HG02970 (cell line): Measurements from ENCODE around the gene HSF4.

Source experiments
- ATAC-seq: cut with Tn5 transposase; IDR thresholded peaks from one replicate; pipeline ENCODE4 v1.9.1; 2021; ENCODE audit warnings: mild to moderate bottlenecking, moderate library complexity, moderate number of reproducible peaks; ENCODE audit not compliant: unreplicated experiment, low FRiP score

HSF4 gene

DNA sequence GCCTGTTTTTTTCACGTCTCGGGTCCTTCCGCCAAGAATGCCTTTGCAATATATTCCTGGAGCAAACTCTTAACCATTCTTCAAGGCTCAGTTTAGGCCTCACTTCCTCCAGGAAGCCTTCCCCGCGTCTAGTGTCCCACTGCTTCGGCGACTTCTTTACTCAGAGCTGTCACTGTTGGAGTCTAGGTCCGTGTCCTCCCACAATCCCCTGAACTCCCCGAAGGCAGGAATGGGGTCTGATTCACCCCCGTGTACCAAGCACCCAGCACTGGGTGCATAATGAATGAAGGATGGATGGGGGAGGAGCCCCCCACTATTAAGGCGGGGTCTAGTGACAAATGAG lies 18.7 kb downstream of the HSF4 start:
- no peak for ATAC-seq

- ATAC-seq, result peak; percentile 88
Observed at GRCh38 chr16:67183627-67184452, 19.3 kb downstream of the HSF4 start, which contains the start of gene MATCAP1. TSS of gene MATCAP1 (minus strand) at chr16:67183963. CDS start at chr16:67180610, 3,353 bp downstream.

- ATAC-seq, result peak; percentile 3
Observed at GRCh38 chr16:67184453-67184994, 20.0 kb downstream of the HSF4 start.

DNA sequence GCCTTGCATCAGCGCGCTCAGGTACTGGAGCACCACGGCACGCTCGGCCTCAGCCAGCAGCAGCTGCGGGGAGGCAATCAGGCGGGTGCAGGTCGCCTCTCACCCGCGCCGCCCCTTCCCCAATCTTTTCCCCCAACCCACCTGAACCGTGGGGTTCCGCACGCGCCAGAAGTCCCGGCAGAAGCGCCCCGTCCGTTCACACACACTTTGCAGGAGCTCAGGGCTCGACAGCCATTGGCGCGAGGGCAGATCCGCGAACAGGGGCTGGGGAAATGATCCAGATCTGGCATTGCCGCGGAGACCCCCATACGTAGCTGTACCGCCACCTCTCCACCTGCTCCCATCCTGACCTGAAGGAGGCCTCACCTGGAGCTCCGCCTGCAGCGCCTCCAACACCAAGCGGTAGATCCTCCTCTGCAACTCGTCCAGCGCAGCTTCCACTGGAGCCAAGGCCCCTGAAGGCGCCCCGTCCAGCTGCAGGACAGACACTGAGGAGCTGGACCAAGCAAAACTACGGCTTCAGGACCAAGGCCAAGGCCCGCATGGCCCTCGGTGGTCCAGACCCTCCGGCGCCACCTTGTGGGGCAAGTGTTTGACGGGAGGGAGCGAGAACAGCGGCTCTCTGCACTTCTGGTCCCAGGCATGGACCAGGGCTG lies 20.6 kb downstream of the HSF4 start:
- ATAC-seq, result no peak

GRCh38 chr16:67185651-67186134 lies 21.1 kb downstream of the HSF4 start:
- no peak for ATAC-seq

- no peak for ATAC-seq
Observed at GRCh38 chr16:67186550-67186950, 22.0 kb downstream of the HSF4 start.

- no peak for ATAC-seq
Observed at GRCh38 chr16:67187175-67187890, 22.8 kb downstream of the HSF4 start.

- no peak for ATAC-seq
Observed at GRCh38 chr16:67188323-67188722, 23.8 kb downstream of the HSF4 start.

- ATAC-seq, result no peak
Observed at GRCh38 chr16:67188798-67189197, 24.3 kb downstream of the HSF4 start.

DNA sequence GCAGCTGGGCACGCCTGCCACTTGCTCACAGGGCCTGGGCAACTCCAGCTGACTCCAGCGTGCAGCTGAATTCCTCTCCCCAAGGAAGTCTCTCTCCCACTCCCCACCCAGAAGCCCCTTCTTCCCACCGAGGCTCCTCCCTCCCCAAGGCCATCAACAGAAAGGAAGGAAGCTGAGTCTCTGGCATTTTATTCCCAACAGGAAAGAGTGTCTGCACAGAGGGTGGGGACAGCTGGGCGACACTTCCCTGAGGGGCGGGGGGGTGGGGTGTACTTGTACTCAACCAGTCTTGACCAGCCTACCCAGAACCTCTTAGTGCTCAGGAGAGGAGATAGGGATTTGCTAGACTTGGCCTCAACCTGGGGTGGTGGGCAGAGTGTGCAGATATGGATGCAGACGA lies 25.5 kb downstream of the HSF4 start, which contains the start of gene EXOC3L1:
EXOC3L1 (minus strand) TSS at position 96 of the 400 bp plus-strand sequence. CDS start 460 bp downstream, outside the sequence.
- ATAC-seq, result no peak

- no peak for ATAC-seq
Observed at GRCh38 chr16:67190448-67191399, 26.2 kb downstream of the HSF4 start.

DNA sequence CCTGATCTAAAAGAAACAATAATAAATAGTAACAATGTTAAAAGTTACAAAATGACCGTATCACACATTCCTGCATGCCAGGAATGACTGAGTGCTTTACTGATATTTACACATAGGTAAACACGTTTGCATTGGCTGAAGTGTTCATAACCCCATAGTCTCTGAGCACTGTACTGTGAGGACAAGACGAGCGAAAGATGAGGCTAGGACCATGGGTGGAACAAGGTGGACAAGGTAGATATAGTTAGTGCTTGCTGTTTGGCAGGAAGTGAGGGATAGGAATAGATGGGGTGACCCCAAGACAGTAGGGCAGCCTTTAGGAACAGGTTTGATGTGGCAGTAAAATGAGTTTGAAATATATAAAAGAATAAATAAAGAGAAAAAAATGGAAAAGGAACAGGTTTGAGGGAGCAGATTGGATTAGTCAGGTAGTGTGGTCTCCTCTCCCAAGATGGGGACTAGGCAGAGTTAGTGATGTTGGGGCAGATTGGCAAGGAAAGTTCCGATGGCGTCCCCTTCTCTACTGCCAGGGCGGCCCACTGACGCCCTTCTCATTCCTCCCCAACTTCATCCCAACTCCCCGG lies 27.0 kb downstream of the HSF4 start:
- no peak for ATAC-seq

- ATAC-seq, result peak; percentile 79
Observed at GRCh38 chr16:67191995-67192681, 27.6 kb downstream of the HSF4 start, which contains the start of gene E2F4. TSS of gene E2F4 (plus strand) at chr16:67192155. CDS start at chr16:67192228, 73 bp downstream.

DNA sequence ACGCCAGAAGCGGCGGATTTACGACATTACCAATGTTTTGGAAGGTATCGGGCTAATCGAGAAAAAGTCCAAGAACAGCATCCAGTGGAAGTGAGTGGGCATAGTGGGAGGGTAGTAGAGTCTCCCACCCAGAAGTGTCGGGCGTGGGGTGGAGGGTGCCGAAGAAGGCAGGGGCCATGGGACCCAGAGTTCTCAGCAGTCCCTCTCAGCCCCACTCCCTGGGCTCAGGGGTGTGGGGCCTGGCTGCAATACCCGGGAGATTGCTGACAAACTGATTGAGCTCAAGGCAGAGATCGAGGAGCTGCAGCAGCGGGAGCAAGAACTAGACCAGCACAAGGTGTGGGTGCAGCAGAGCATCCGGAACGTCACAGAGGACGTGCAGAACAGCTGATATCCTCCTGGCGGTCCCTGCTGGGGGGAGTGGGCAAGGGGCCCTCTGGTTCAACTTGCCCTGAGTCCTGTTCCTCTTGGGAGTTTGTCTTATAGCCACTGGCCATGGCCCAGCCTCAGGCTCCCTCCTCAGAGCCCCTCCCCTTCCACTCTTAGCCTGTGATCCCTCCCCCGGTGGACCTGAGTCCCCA lies 28.3 kb downstream of the HSF4 start:
- ATAC-seq, result no peak

DNA sequence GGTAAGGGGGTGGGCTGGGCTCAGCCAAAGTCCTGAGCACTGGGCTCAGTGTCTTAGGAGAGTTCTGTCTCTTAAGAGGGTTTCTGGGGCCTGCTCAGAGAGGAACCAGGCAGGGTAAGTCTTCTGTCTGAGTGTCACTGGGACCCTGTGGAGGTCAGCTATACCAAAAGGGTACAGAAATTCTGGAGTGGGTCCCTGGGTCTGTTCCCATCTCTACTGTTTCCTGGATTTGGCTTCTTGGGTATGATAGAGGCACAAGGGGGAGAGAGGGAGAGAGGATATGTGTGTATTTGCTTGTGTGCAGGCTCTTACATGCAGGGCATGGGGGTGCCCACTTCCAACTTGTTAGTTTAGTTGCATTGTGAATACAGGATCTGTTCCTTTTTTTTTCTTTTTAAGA lies 29.0 kb downstream of the HSF4 start:
- no peak for ATAC-seq

- no peak for ATAC-seq
Observed at GRCh38 chr16:67194260-67194659, 29.7 kb downstream of the HSF4 start.

DNA sequence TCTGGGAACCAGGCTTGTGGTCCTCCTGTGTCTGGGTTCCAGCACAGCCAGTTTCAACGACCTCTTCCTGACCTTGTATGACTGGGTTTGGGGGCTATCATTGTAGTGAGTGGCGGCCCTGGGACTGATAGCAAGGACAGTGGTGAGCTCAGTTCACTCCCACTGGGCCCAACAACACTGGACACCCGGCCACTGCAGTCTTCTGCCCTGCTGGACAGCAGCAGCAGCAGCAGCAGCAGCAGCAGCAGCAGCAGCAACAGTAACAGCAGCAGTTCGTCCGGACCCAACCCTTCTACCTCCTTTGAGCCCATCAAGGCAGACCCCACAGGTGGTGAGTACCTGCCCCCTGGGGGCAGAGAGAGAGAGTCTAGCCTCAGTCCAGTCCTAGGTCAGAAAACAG lies 31.1 kb downstream of the HSF4 start:
- ATAC-seq, result no peak

DNA sequence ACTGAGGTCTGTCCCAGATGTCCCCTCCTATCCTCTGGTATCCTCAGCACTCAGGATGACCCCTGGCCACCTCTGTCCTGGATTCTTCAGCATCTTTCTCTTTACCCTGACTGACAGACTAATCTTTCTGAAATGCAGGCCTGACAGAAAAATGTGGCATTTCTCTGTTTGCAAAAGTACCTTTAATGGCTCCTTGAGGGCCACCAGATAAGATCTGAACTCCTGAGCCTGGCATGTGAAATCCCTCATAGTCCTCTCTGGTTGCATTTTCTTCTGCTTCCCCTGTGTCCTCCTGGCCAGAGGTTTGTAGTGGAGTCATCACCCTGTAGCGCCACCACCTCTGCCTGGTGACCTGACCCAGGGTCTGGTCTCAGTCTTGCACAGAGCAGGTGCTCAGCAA lies 32.3 kb downstream of the HSF4 start:
- no peak for ATAC-seq
